H9 (cell line): ENCODE results near the gene LGALS4. TPM values are rescaled to one million over a fixed set of nuclear protein-coding genes. Genes with fewer than 3 reads are reported as not detected.
"Not testable (repeated sequence)": the region's sequence is repeated elsewhere in the genome, so short reads cannot be mapped to it uniquely, and the experiment has no call there.

Experiments
- DNase-seq: peaks from one replicate; pipeline ENCODE4 v3.0.0-alpha.2; 2017
- H2AFZ ChIP-seq: one replicate; pipeline ENCODE4 v1.6.1; 2013; ENCODE audit warnings: mild to moderate bottlenecking, low read length, control low read depth, moderate library complexity
- H2AK5ac ChIP-seq: 2 replicates; pipeline ENCODE4 v1.6.1; 2013; ENCODE audit warnings: low read length, control low read depth, mixed read lengths; ENCODE audit not compliant: insufficient read length
- H2BK120ac ChIP-seq: one replicate; pipeline ENCODE4 v1.6.1; 2013; ENCODE audit warnings: low read depth, mild to moderate bottlenecking, low read length, control low read depth, inconsistent platforms; ENCODE audit not compliant: poor library complexity, severe bottlenecking
- H2BK12ac ChIP-seq: 2 replicates; pipeline ENCODE4 v1.6.1; 2013; ENCODE audit warnings: low read length, control low read depth, mixed read lengths, low read depth; ENCODE audit not compliant: insufficient read length
- H2BK15ac ChIP-seq: 2 replicates; pipeline ENCODE4 v1.6.1; 2013; ENCODE audit warnings: low read depth, low read length, control low read depth
- H2BK20ac ChIP-seq: one replicate; pipeline ENCODE4 v1.6.1; 2013; ENCODE audit warnings: low read depth, mild to moderate bottlenecking, low read length, control low read depth, inconsistent platforms; ENCODE audit not compliant: poor library complexity, severe bottlenecking
- H2BK5ac ChIP-seq: 2 replicates; pipeline ENCODE4 v1.6.1; 2013; ENCODE audit warnings: low read length, control low read depth, mixed read lengths; ENCODE audit not compliant: insufficient read length
- H3K14ac ChIP-seq: 2 replicates; pipeline ENCODE4 v1.6.1; 2013; ENCODE audit warnings: low read length, control low read depth; ENCODE audit not compliant: insufficient read depth
- H3K18ac ChIP-seq: 2 replicates; pipeline ENCODE4 v1.6.1; 2013; ENCODE audit warnings: low read depth, mild to moderate bottlenecking, mixed read lengths, low read length, control low read depth; ENCODE audit not compliant: insufficient read length
- H3K23ac ChIP-seq: 2 replicates; pipeline ENCODE4 v1.6.1; 2013; ENCODE audit warnings: low read length, control low read depth, mixed read lengths, low read depth; ENCODE audit not compliant: insufficient read length
- H3K23me2 ChIP-seq: 2 replicates; pipeline ENCODE4 v1.6.1; 2013; ENCODE audit warnings: low read depth, mild to moderate bottlenecking, mixed read lengths, low read length, control low read depth; ENCODE audit not compliant: insufficient read length, poor library complexity, severe bottlenecking
- H3K27ac ChIP-seq: 2 replicates; pipeline ENCODE4 v1.5.1; 2013; ENCODE audit warnings: low read length, control low read depth, mixed read lengths, low read depth; ENCODE audit not compliant: insufficient read length
- H3K27me3 ChIP-seq: 2 replicates; pipeline ENCODE4 v1.6.1; 2013; ENCODE audit warnings: low read length, control low read depth, inconsistent platforms; ENCODE audit not compliant: insufficient read depth
- H3K4ac ChIP-seq: 2 replicates; pipeline ENCODE4 v1.6.1; 2013; ENCODE audit warnings: low read depth, mild to moderate bottlenecking, control low read depth, inconsistent platforms, low read length, moderate library complexity
- H3K4me1 ChIP-seq: 2 replicates; pipeline ENCODE4 v1.6.1; 2013; ENCODE audit warnings: low read length, control low read depth, inconsistent platforms; ENCODE audit not compliant: insufficient read depth
- H3K4me2 ChIP-seq: 2 replicates; pipeline ENCODE4 v1.6.1; 2013; ENCODE audit warnings: low read length, control low read depth, mixed read lengths; ENCODE audit not compliant: insufficient read length, insufficient read depth
- H3K56ac ChIP-seq: 2 replicates; pipeline ENCODE4 v1.6.1; 2013; ENCODE audit warnings: low read depth, mild to moderate bottlenecking, mixed read lengths, low read length, control low read depth; ENCODE audit not compliant: insufficient read length
- H3K79me1 ChIP-seq: 2 replicates; pipeline ENCODE4 v1.6.1; 2013; ENCODE audit warnings: low read depth, mild to moderate bottlenecking, moderate library complexity, low read length, control low read depth, inconsistent platforms; ENCODE audit not compliant: insufficient read depth, poor library complexity, severe bottlenecking
- H3K79me2 ChIP-seq: 2 replicates; pipeline ENCODE4 v1.6.1; 2013; ENCODE audit warnings: low read length, control low read depth, inconsistent platforms; ENCODE audit not compliant: insufficient read depth
- H3K9ac ChIP-seq: 2 replicates; pipeline ENCODE4 v1.6.1; 2013; ENCODE audit warnings: low read length, control low read depth, mixed read lengths; ENCODE audit not compliant: insufficient read length; ENCODE audit errors: extremely low read depth
- H3K9me3 ChIP-seq: one replicate; pipeline ENCODE4 v1.6.1; 2013; ENCODE audit warnings: low read depth, low read length, inconsistent platforms; ENCODE audit not compliant: control insufficient read depth
- H3T11ph ChIP-seq: one replicate; pipeline ENCODE4 v1.6.1; 2013; ENCODE audit warnings: mild to moderate bottlenecking, low read length, control low read depth, inconsistent platforms
- H4K20me1 ChIP-seq: one replicate; pipeline ENCODE4 v1.6.1; 2013; ENCODE audit not compliant: control insufficient read depth, insufficient read length, insufficient read depth
- H4K5ac ChIP-seq: 2 replicates; pipeline ENCODE4 v1.6.1; 2013; ENCODE audit warnings: low read depth, mild to moderate bottlenecking, mixed read lengths, low read length, control low read depth; ENCODE audit not compliant: insufficient read length
- H4K8ac ChIP-seq: replicated peaks from 2 replicates; pipeline ENCODE4 v1.6.1; 2013; ENCODE audit warnings: low read length, control low read depth, mixed read lengths, low read depth; ENCODE audit not compliant: insufficient read length
- H4K91ac ChIP-seq: 2 replicates; pipeline ENCODE4 v1.6.1; 2013; ENCODE audit warnings: low read depth, mild to moderate bottlenecking, moderate library complexity, mixed read lengths, low read length, control low read depth; ENCODE audit not compliant: insufficient read length
- H3K27ac Mint-ChIP-seq, 3 experiments: 2 replicates in 2 of 3; 3 replicates in 1 of 3; pipeline ENCODE4 v1.8.0; 2020 to 2021; ENCODE audit warnings: mixed read lengths in 3 of 3, mild to moderate bottlenecking in 1 of 3, moderate library complexity in 1 of 3
- H3K27me3 Mint-ChIP-seq: 2 replicates; pipeline ENCODE4 v1.8.0; 2021; ENCODE audit warnings: low read depth, mild to moderate bottlenecking, moderate library complexity, mixed read lengths
- H3K36me3 Mint-ChIP-seq, 3 experiments: 2 replicates in 2 of 3; 3 replicates in 1 of 3; pipeline ENCODE4 v1.8.0; 2020 to 2021; ENCODE audit warnings: low read depth in 3 of 3, mixed read lengths in 3 of 3; ENCODE audit not compliant: insufficient read depth in 1 of 3
- H3K4me1 Mint-ChIP-seq, 2 experiments: 2 replicates each; pipeline ENCODE4 v1.8.0; 2020; ENCODE audit warnings: mixed read lengths in 2 of 2
- H3K4me3 Mint-ChIP-seq, 2 experiments: 2 replicates in 1 of 2; 3 replicates in 1 of 2; pipeline ENCODE4 v1.8.0; 2020 to 2021; ENCODE audit warnings: mild to moderate bottlenecking in 2 of 2, mixed read lengths in 2 of 2, moderate library complexity in 1 of 2
- H3K9me3 Mint-ChIP-seq, 2 experiments: 2 replicates in 1 of 2; 3 replicates in 1 of 2; pipeline ENCODE4 v1.8.0; 2020; ENCODE audit warnings: mild to moderate bottlenecking in 2 of 2, mixed read lengths in 2 of 2, moderate library complexity in 1 of 2
- WGBS: extraction: QIAGEN DNeasy Blood & Tissue Kit; methylation state at CpG from one replicate; pipeline ENCODE4 v1.1.7; 2013; ENCODE audit warnings: missing lambda C conversion rate, low lambda C conversion rate, mixed read lengths; ENCODE audit not compliant: insufficient read length; ENCODE audit errors: extremely low coverage; 5-methylcytosine and 5-hydroxymethylcytosine counted together
- total RNA-seq: library from RNA; stranded (reverse); gene quantifications from 2 replicates; pipeline ENCODE4 v1.2.1, GENCODE V29; 2021
- TF ChIP-seq, protein P1 (sequence below): fragments of 200-600 bp; sonication (generic); conservative IDR thresholded peaks from 3 replicates; pipeline ENCODE4 v1.8.0; 2021; ENCODE audit warnings: antibody characterized with exemption, mild to moderate bottlenecking

Gene LGALS4
- total RNA-seq, 1 experiment from 2014 or later, result 0.68 TPM

DNA sequence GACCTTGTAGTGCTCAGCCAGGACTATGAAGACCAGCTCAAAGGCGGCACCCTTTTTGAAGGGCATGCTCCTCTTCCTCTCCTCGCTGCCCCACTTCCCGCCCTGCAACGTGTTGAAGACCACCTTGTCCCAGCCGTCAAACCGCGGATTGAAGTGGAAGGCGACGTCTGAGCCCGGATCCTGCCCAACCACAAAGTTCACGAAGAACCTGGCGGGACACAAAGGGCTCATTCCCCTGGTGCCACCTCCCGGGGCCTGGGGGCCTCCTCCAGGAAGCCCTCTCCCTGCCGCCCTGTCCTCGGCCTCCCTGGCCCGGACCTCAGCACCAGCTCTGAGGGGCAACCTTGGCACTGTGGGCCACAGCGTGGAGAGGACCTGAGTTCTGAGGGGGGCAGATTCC, 4.0 kb downstream of the LGALS4 start:
- Histone ChIP-seq H3K23me2 (no peaks in the 10 kb centered on the region), H2AFZ (no peak overlapping the region), H3K4me1 (no peaks in the 10 kb centered on the region), H4K20me1 (no peaks in the 10 kb centered on the region), H2BK15ac (no peak overlapping the region), H3K27ac (no peak overlapping the region), H3T11ph (no peak overlapping the region), H3K79me1 (no peaks in the 10 kb centered on the region), H2BK120ac (no peak overlapping the region), H4K91ac (no peak overlapping the region), H3K18ac (no peak overlapping the region), H3K4ac (no peak overlapping the region), H4K5ac (no peak overlapping the region), H3K14ac (no peak overlapping the region), H4K8ac (no peak overlapping the region), H3K79me2 (no peaks in the 10 kb centered on the region), H3K9me3 (no peaks in the 10 kb centered on the region), H3K9ac (no peak overlapping the region), H3K4me2 (no peak overlapping the region), H3K27me3 (no peaks in the 10 kb centered on the region), H2BK5ac (no peak overlapping the region), H2BK12ac (no peak overlapping the region), H2AK5ac (no peak overlapping the region), H3K23ac (no peak overlapping the region), H3K56ac (no peak overlapping the region), H2BK20ac (no peak overlapping the region)
- H3K4me1 Mint-ChIP-seq, result peaks cover 0 to 3% of the 10 kb centered on the region in 2 experiments; a peak in 1 of 4 replicates
- H3K9me3 Mint-ChIP-seq, result peaks cover 0 to 3% of the 10 kb centered on the region in 2 experiments; a peak in 2 of 5 replicates
- H3K4me3 Mint-ChIP-seq, result no peak overlapping the region
- peaks cover 5% of the 10 kb centered on the region for H3K27me3 Mint-ChIP-seq
- peaks cover 0 to 5% (median 2%) of the 10 kb centered on the region in 3 experiments; a peak in 3 of 7 replicates for H3K36me3 Mint-ChIP-seq
- H3K27ac Mint-ChIP-seq, result no peak overlapping the region
- TF ChIP-seq, protein P1, sequence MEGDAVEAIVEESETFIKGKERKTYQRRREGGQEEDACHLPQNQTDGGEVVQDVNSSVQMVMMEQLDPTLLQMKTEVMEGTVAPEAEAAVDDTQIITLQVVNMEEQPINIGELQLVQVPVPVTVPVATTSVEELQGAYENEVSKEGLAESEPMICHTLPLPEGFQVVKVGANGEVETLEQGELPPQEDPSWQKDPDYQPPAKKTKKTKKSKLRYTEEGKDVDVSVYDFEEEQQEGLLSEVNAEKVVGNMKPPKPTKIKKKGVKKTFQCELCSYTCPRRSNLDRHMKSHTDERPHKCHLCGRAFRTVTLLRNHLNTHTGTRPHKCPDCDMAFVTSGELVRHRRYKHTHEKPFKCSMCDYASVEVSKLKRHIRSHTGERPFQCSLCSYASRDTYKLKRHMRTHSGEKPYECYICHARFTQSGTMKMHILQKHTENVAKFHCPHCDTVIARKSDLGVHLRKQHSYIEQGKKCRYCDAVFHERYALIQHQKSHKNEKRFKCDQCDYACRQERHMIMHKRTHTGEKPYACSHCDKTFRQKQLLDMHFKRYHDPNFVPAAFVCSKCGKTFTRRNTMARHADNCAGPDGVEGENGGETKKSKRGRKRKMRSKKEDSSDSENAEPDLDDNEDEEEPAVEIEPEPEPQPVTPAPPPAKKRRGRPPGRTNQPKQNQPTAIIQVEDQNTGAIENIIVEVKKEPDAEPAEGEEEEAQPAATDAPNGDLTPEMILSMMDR, result no peak
- no CpG with 5 or more reads among the region's 17 CpGs for WGBS
- no peak for DNase-seq

DNA sequence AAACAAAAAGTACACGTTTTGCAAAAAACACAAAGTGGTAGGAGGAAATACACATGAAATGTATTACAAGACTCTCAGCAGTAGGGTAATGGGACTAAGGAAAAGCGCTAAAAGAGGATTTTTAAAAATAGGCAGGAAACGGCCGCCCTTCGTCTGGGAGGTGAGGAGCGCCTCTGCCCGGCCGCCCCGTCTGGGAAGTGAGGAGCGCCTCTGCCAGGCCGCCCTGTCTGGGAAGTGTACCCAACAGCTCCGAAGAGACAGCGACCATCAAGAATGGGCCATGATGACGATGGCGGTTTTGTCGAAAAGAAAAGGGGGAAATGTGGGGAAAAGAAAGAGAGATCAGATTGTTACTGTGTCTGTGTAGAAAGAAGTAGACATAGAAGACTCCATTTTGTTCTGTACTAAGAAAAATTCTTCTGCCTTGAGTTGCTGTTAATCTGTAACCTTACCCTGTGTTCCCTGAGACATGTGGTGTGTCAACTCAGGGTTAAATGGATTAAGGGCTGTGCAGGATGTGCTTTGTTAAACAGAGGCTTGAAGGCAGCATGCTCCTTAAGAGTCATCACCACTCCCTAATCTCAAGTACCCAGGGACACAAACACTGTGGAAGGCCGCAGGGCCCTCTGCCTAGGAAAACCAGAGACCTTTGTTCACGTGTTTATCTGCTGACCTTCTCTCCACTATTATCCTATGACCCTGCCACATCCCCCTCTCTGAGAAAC, 5.2 kb downstream of the LGALS4 start:
- H4K8ac ChIP-seq, H4K5ac ChIP-seq, H3K4me1 Mint-ChIP-seq, H2BK12ac ChIP-seq, H3K23ac ChIP-seq, H3K36me3 Mint-ChIP-seq, H3K27ac Mint-ChIP-seq, H3K79me2 ChIP-seq, H3K56ac ChIP-seq, H3K9ac ChIP-seq, H4K91ac ChIP-seq, H3K18ac ChIP-seq, H3K4me2 ChIP-seq, H3K9me3 ChIP-seq, H3K27me3 Mint-ChIP-seq, H3K23me2 ChIP-seq, H2BK20ac ChIP-seq, H3K4me1 ChIP-seq, H2BK15ac ChIP-seq, H3K14ac ChIP-seq, H3K9me3 Mint-ChIP-seq, H4K20me1 ChIP-seq, H2BK120ac ChIP-seq, H3K27ac ChIP-seq, H2BK5ac ChIP-seq, H3K79me1 ChIP-seq, DNase-seq, H3K27me3 ChIP-seq, H2AK5ac ChIP-seq, H3T11ph ChIP-seq, H2AFZ ChIP-seq, H3K4ac ChIP-seq: not testable (repeated sequence)
- no CpG with 5 or more reads among the region's 18 CpGs for WGBS
- 0 out of 5 replicates have a peak overlapping the region, but pooled peaks of 1 of the 2 experiments have one; percentile 35 for H3K4me3 Mint-ChIP-seq
